ENCODE data around the gene CTPS1.

CTPS1 gene, protein sequence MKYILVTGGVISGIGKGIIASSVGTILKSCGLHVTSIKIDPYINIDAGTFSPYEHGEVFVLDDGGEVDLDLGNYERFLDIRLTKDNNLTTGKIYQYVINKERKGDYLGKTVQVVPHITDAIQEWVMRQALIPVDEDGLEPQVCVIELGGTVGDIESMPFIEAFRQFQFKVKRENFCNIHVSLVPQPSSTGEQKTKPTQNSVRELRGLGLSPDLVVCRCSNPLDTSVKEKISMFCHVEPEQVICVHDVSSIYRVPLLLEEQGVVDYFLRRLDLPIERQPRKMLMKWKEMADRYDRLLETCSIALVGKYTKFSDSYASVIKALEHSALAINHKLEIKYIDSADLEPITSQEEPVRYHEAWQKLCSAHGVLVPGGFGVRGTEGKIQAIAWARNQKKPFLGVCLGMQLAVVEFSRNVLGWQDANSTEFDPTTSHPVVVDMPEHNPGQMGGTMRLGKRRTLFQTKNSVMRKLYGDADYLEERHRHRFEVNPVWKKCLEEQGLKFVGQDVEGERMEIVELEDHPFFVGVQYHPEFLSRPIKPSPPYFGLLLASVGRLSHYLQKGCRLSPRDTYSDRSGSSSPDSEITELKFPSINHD

DNA sequence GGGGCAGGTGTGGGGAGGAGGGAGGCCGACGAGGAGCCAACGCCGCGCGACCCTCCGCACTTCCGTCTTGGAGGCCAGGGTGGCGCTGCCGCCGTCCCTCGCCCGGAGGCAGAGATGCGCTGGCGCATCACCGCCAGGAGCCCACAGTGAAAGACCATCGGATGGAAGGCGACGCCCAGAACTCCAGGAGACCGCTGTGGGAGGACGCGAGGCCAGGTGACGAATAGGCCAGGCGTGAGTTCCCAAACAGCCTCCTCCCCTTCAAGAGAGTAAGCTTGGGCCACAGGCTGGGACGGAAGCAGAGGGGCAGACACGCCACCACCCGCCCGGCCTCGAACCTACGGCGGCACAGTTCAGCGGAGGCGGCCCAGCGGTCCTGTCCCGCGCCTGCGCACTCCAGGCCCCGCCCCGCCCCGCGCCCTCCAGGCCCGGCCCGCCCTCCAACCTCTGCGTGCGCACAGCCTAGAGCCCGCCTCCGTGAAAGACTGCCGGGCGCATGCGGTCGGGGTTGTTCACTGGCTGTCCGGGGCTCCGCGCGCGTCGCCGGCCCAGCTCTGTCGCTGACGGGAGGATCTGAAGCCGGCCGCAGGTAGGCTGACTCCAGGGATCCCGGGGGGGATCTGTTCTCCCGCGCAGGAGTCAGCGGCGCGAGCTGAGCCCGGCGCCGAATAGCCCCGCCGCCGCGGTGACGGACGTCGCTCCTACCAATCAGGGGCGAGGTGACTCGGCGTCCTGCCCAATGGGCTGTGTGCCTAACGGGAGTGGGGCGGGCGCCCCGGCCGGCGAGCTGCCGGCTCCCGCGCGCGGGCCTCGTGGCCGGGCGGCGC, at the start of gene CTPS1:
CTPS1 (plus strand) TSS at position 456 of the 827 bp plus-strand sequence. CDS start 3,595 bp downstream, outside the sequence.
- in situ Hi-C loops (cut with HindIII; ENCODE audit: low sequenced_read_pairs), result loop anchor here (5.0 kb wide), 1 partner anchor 68 kb away; no protein-coding TSS in a partner anchor

GRCh38 chr1:40930174-40930964, 49.1 kb upstream of the CTPS1 start:
- in situ Hi-C loops (cut with HindIII; ENCODE audit: low sequenced_read_pairs), result no loop called here

DNA sequence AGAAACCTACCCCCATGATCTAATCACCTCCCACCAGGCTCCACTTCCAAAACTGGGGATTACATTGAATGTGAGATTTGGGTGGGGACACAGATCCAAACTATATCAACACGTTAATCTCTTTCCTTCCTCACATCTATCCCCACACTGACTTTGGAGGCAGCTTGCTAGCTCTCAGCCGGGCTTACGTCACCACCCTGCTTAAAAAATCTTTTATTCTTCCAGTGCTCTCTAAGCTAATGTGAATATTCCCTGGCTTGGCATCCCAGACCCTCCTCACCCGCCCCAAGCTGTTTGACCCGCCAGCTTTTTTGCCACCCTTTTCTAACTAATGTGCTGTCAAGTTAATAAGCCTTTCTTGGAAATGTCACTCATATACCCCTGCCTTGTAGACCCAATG, 47.9 kb upstream of the CTPS1 start:
- in situ Hi-C loops (cut with HindIII; ENCODE audit: low sequenced_read_pairs), result no loop called here

GRCh38 chr1:40932006-40932405, 47.5 kb upstream of the CTPS1 start:
- in situ Hi-C loops (cut with HindIII; ENCODE audit: low sequenced_read_pairs), result no loop called here

DNA sequence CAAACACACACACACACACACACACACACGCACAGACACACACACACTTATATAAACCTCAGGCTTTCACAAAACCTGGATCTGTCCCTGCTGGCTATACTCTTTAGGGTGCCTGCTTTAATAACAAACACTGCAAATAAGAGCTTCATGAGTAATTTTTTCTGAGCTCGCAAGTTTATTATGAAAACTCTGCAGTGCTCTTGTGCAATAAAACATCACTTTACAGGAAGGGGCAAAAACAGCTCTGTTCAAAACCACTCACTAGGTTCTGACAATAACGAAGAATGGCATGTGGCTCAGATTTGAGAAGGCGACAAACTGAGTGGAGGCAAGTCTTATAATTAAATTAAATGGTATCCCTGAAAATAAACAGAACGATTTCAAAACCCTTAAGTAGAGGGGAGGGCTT, 42.6 kb upstream of the CTPS1 start:
- in situ Hi-C loops (cut with HindIII; ENCODE audit: low sequenced_read_pairs), result no loop called here

- in situ Hi-C loops (cut with HindIII; ENCODE audit: low sequenced_read_pairs), result no loop called here
Observed at GRCh38 chr1:40938393-40938792, 41.1 kb upstream of the CTPS1 start.

- in situ Hi-C loops (cut with HindIII; ENCODE audit: low sequenced_read_pairs), result no loop called here
Observed at GRCh38 chr1:40939320-40940059, 40.0 kb upstream of the CTPS1 start.

DNA sequence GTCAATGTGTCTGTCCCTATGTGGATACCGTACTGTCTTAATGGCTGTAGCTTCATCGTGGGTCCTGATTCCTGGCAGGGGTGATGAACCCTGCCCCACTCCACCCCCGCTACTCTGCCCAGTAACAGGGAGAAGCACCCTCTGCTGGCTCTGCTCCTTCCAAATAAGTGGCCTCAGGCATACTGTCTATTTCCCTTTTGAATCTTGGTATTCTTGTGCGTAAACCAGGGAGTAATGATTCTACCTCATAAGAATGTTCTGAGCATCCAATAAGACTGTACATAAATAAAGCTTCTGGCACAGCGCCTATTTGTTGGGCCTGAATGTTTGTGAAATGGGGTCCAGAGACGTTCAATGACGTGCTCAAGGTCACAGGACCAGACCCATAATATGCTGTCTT, 35.2 kb upstream of the CTPS1 start:
- in situ Hi-C loops (cut with HindIII; ENCODE audit: low sequenced_read_pairs), result no loop called here

DNA sequence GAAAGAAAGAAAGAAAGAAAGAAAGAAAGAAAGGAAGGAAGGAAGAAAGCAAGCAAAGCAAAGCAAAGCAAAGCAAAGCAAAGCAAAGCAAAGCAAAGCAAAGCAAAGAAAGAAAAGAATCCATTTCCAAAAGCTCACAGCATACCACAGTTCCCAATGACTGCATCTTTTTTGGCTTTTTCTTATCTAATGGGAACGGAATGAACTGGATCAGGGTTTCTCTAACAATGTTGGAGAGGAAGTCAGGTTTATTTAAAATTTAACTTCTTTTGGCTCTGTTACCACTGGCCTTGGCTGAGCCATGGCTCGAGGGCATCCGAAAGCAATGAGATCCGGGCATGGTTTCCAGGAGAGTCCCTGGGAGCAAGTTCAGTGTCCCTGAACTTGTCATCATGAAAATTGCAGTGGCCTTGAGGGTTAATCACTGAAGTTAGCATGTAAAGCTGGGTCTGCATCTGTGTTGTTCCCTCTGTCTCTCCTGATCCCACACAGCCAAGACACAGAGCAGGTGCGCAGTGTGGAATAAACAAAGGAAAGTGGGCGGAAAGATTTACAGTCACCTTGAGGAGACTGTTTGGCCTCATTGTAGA, 34.6 kb upstream of the CTPS1 start:
- in situ Hi-C loops (cut with HindIII; ENCODE audit: low sequenced_read_pairs), result no loop called here

DNA sequence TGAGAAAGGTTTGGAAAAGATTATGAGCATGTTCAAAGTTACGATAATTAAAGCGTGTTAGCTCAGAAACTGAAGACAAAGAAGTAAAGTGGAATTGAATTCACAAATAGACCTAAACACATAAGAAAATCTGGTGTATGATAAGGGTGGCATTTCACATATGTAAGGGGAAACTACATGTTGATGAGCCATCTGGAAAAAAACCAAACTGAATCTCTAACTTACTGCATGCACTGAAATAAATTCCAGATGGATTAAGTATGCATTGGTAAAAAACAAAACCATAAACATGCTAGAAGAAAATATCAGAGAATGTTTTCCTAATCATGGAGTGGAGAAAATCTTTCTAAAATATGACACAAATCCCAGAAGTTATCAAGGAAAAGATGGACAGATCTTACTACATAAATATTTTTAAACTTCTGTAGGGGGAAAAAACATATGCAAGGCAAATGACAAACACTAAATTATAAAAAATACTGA, 34.0 kb upstream of the CTPS1 start:
- in situ Hi-C loops (cut with HindIII; ENCODE audit: low sequenced_read_pairs), result no loop called here

DNA sequence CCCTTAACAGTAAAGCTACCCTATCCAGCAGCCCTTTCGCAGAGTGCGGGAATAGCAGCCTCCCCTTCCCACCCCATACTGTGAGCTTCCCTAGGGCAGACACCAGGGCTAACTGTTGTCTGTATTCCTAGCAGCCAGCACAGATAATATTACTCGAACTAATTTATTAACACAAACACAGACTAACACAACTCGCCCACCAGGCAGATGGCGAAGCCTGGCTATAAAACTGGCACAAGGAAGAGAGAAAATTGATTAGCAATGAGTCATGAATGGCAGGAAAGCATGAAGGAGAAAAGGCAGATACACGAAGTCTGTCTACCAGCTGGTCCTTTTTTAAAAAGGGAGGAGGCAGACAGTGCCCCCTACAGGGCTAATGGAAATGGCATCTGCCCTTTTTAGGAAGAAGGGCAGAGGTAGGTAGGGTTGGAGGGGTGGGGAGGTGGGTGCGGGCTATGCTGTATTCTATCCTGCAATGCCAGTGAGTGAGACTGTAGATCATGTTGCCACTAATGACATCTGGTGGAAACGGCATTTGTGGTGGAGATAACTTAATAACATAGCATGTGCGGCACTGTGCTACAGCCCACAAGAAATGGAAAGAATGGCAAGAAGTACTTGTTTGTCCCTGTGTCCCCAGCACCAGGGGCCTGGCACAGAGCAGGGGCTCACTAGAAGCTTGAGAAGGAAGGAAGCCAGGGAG, 30.6 kb upstream of the CTPS1 start:
- in situ Hi-C loops (cut with HindIII; ENCODE audit: low sequenced_read_pairs), result no loop called here

DNA sequence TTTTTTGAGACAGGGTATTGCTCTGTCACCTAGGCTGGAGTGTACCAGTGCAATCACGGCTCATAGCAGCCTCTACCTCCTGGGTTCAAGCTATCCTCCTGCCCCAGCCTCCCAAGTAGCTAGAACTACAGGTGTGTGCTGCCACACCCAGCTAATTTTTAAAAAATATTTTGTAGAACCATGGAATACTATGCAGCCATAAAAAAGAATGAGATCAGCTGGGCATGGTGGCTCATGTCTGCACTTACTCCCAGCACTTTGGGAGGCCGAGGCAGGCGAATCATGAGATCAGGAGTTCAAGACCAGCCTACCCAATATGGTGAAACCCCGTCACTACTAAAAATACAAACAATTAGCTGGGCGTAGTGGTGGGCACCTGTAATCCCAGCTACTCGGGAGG, 29.9 kb upstream of the CTPS1 start:
- in situ Hi-C loops (cut with HindIII; ENCODE audit: low sequenced_read_pairs), result no loop called here

GRCh38 chr1:40951943-40952743, 27.4 kb upstream of the CTPS1 start:
- in situ Hi-C loops (cut with HindIII; ENCODE audit: low sequenced_read_pairs), result no loop called here

- in situ Hi-C loops (cut with HindIII; ENCODE audit: low sequenced_read_pairs), result no loop called here
Observed at GRCh38 chr1:40952744-40953315, 26.7 kb upstream of the CTPS1 start.

GRCh38 chr1:40954626-40955025, 24.9 kb upstream of the CTPS1 start:
- in situ Hi-C loops (cut with HindIII; ENCODE audit: low sequenced_read_pairs), result loop anchor here (5.0 kb wide), 1 partner anchor 102 kb away; no protein-coding TSS in a partner anchor

- in situ Hi-C loops (cut with HindIII; ENCODE audit: low sequenced_read_pairs), result loop anchor here (5.0 kb wide), 1 partner anchor 103 kb away; no protein-coding TSS in a partner anchor
Observed at GRCh38 chr1:40955266-40955665, 24.2 kb upstream of the CTPS1 start.

GRCh38 chr1:40956407-40956806, 23.1 kb upstream of the CTPS1 start:
- in situ Hi-C loops (cut with HindIII; ENCODE audit: low sequenced_read_pairs), result loop anchor here (5.0 kb wide), 1 partner anchor 104 kb away; no protein-coding TSS in a partner anchor

Measured in endothelial cell of hepatic sinusoid (primary cell).